Measurements from ENCODE around the gene COX6A1.
"Not testable (repeated sequence)": the region's sequence is repeated elsewhere in the genome, so short reads cannot be mapped to it uniquely, and the experiment has no call there.

Gene COX6A1

GRCh38 chr12:120428597-120429229 lies 9.2 kb upstream of the COX6A1 start:
- DNase-seq (ENCODE audit: low spot score) = no peak

GRCh38 chr12:120429368-120429767 lies 8.5 kb upstream of the COX6A1 start:
- no peak for DNase-seq (ENCODE audit: low spot score)

- DNase-seq (ENCODE audit: low spot score) = no peak
Observed at GRCh38 chr12:120432772-120433525, 5.0 kb upstream of the COX6A1 start.

GRCh38 chr12:120438495-120439198 lies 734 bp downstream of the COX6A1 start:
- no peak for DNase-seq (ENCODE audit: low spot score)

- DNase-seq (ENCODE audit: low spot score) = peak; percentile 84
Observed at GRCh38 chr12:120439646-120440247, 1.8 kb downstream of the COX6A1 start.

GRCh38 chr12:120444676-120445075 lies 6.8 kb downstream of the COX6A1 start:
- DNase-seq (ENCODE audit: low spot score) = no peak

GRCh38 chr12:120445911-120446843 lies 8.3 kb downstream of the COX6A1 start, which contains the start of the genes GATC and TRIAP1:
GATC (plus strand) TSS chr12:120446444; CDS start chr12:120446481, 37 bp downstream.
TRIAP1 (minus strand) TSS chr12:120446384; CDS start chr12:120446372, 12 bp downstream.
- DNase-seq (ENCODE audit: low spot score) = peak; percentile 94

- DNase-seq (ENCODE audit: low spot score) = not testable (repeated sequence)
Observed at GRCh38 chr12:120446844-120447178, 8.9 kb downstream of the COX6A1 start.

- no peak for DNase-seq (ENCODE audit: low spot score)
Observed at GRCh38 chr12:120447992-120448391, 10.1 kb downstream of the COX6A1 start.

GRCh38 chr12:120452524-120452923 lies 14.6 kb downstream of the COX6A1 start:
- DNase-seq (ENCODE audit: low spot score) = not testable (repeated sequence)

- DNase-seq (ENCODE audit: low spot score) = no peak
Observed at GRCh38 chr12:120453060-120453750, 15.3 kb downstream of the COX6A1 start.

- peak; percentile 61 for DNase-seq (ENCODE audit: low spot score)
Observed at GRCh38 chr12:120453977-120454376, 16.1 kb downstream of the COX6A1 start.

- DNase-seq (ENCODE audit: low spot score) = no peak
Observed at GRCh38 chr12:120455302-120455701, 17.4 kb downstream of the COX6A1 start.

- DNase-seq (ENCODE audit: low spot score) = peak; percentile 53
Observed at GRCh38 chr12:120457133-120457532, 19.2 kb downstream of the COX6A1 start.

GRCh38 chr12:120460157-120460556 lies 22.2 kb downstream of the COX6A1 start:
- no peak for DNase-seq (ENCODE audit: low spot score)

GRCh38 chr12:120462099-120462640 lies 24.3 kb downstream of the COX6A1 start:
- no peak for DNase-seq (ENCODE audit: low spot score)

- DNase-seq (ENCODE audit: low spot score) = no peak
Observed at GRCh38 chr12:120463712-120464111, 25.8 kb downstream of the COX6A1 start.

GRCh38 chr12:120465756-120466155 lies 27.8 kb downstream of the COX6A1 start:
- no peak for DNase-seq (ENCODE audit: low spot score)

- DNase-seq (ENCODE audit: low spot score) = no peak
Observed at GRCh38 chr12:120466560-120467315, 28.8 kb downstream of the COX6A1 start.

GRCh38 chr12:120467439-120467838 lies 29.5 kb downstream of the COX6A1 start:
- no peak for DNase-seq (ENCODE audit: low spot score)
